Lower lobe of right lung (tissue), 2 donors: ENCODE data around the gene PROC. TPM values are rescaled to one million over a fixed set of nuclear protein-coding genes. Genes with fewer than 3 reads are reported as not detected.

Source experiments
- ATAC-seq, 2 donors: fragments of 200-7000 bp; cut with Tn5 transposase; one replicate each; pipeline ENCODE4 v1.9.1; 2020 to 2022; ENCODE audit warnings: mild to moderate bottlenecking in 2 of 2, moderate library complexity in 2 of 2
- DNase-seq: peaks from one replicate; pipeline ENCODE4 v3.0.0-alpha.2; 2020
- H3K27ac ChIP-seq: fragments of 200-600 bp; one replicate; pipeline ENCODE4 v1.8.0; 2022
- H3K27me3 ChIP-seq: fragments of 200-600 bp; one replicate; pipeline ENCODE4 v1.8.0; 2022; ENCODE audit warnings: low read depth
- H3K36me3 ChIP-seq: fragments of 200-600 bp; one replicate; pipeline ENCODE4 v1.8.0; 2022; ENCODE audit warnings: mild to moderate bottlenecking
- H3K4me1 ChIP-seq: fragments of 200-600 bp; one replicate; pipeline ENCODE4 v1.8.0; 2022
- H3K4me3 ChIP-seq: fragments of 200-600 bp; one replicate; pipeline ENCODE4 v1.8.0; 2022; ENCODE audit warnings: mild to moderate bottlenecking
- H3K9me3 ChIP-seq: fragments of 200-600 bp; one replicate; pipeline ENCODE4 v1.8.0; 2022
- intact Hi-C: fragments of 100-400 bp; cut with DNase I; formaldehyde crosslinking; loops from one replicate; pipeline ENCODE4 v1.11.0; 2022
- total RNA-seq: library from RNA; stranded (reverse); fragmentation: NEBNext Ultra II Directional; extraction: Animal tissue kit (Norgen Biotek cat#: 25700); gene quantifications from one replicate; pipeline ENCODE4 v1.2.1, GENCODE V29; 2021
- TF ChIP-seq, protein P1 (sequence below): fragments of 200-600 bp; IDR thresholded peaks from one replicate; pipeline ENCODE4 v1.8.0; 2022; ENCODE audit warnings: antibody characterized with exemption, mild to moderate bottlenecking
- donor health status: DM: no; HTN: yes; CAD: no; lungs with severe emphysema.

Gene PROC
- total RNA-seq, 1 donor from 2014 or later: not detected

DNA sequence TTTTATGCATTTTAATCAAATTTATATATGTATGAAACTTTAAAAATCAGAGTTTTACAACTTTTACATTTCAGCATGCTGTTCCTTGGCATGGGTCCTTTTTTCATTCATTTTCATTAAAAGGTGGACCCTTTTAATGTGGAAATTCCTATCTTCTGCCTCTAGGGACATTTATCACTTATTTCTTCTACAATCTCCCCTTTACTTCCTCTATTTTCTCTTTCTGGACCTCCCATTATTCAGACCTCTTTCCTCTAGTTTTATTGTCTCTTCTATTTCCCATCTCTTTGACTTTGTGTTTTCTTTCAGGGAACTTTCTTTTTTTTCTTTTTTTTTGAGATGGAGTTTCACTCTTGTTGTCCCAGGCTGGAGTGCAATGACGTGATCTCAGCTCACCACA is 5.7 kb downstream of the PROC start:
- TF ChIP-seq, protein P1, sequence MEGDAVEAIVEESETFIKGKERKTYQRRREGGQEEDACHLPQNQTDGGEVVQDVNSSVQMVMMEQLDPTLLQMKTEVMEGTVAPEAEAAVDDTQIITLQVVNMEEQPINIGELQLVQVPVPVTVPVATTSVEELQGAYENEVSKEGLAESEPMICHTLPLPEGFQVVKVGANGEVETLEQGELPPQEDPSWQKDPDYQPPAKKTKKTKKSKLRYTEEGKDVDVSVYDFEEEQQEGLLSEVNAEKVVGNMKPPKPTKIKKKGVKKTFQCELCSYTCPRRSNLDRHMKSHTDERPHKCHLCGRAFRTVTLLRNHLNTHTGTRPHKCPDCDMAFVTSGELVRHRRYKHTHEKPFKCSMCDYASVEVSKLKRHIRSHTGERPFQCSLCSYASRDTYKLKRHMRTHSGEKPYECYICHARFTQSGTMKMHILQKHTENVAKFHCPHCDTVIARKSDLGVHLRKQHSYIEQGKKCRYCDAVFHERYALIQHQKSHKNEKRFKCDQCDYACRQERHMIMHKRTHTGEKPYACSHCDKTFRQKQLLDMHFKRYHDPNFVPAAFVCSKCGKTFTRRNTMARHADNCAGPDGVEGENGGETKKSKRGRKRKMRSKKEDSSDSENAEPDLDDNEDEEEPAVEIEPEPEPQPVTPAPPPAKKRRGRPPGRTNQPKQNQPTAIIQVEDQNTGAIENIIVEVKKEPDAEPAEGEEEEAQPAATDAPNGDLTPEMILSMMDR: no peak
- no peaks in the 10 kb centered on the region for H3K36me3 ChIP-seq
- H3K4me1 ChIP-seq: peaks cover 16% of the 10 kb centered on the region
- no peak for ATAC-seq
- no peak overlapping the region for H3K27ac ChIP-seq
- H3K27me3 ChIP-seq: peaks cover 44% of the 10 kb centered on the region
- H3K4me3 ChIP-seq: peak overlapping the region; percentile 44
- no peak for DNase-seq
- intact Hi-C loops: no loop called here
- no peaks in the 10 kb centered on the region for H3K9me3 ChIP-seq

DNA sequence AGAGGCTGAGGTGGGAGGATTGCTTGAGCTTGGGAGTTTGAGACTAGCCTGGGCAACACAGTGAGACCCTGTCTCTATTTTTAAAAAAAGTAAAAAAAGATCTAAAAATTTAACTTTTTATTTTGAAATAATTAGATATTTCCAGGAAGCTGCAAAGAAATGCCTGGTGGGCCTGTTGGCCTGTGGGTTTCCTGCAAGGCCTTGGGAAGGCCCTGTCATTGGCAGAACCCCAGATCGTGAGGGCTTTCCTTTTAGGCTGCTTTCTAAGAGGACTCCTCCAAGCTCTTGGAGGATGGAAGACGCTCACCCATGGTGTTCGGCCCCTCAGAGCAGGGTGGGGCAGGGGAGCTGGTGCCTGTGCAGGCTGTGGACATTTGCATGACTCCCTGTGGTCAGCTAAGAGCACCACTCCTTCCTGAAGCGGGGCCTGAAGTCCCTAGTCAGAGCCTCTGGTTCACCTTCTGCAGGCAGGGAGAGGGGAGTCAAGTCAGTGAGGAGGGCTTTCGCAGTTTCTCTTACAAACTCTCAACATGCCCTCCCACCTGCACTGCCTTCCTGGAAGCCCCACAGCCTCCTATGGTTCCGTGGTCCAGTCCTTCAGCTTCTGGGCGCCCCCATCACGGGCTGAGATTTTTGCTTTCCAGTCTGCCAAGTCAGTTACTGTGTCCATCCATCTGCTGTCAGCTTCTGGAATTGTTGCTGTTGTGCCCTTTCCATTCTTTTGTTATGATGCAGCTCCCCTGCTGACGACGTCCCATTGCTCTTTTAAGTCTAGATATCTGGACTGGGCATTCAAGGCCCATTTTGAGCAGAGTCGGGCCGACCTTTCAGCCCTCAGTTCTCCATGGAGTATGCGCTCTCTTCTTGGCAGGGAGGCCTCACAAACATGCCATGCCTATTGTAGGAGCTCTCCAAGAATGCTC is 6.6 kb downstream of the PROC start:
- Histone ChIP-seq H3K4me3 (no peak overlapping the region), H3K4me1 (peaks cover 16% of the 10 kb centered on the region), H3K36me3 (no peaks in the 10 kb centered on the region), H3K27me3 (peaks cover 44% of the 10 kb centered on the region), H3K27ac (no peak overlapping the region), H3K9me3 (no peaks in the 10 kb centered on the region)
- ATAC-seq (no peak), DNase-seq (no peak)
- TF ChIP-seq, protein P1: no peak
- intact Hi-C loops: no loop called here

DNA sequence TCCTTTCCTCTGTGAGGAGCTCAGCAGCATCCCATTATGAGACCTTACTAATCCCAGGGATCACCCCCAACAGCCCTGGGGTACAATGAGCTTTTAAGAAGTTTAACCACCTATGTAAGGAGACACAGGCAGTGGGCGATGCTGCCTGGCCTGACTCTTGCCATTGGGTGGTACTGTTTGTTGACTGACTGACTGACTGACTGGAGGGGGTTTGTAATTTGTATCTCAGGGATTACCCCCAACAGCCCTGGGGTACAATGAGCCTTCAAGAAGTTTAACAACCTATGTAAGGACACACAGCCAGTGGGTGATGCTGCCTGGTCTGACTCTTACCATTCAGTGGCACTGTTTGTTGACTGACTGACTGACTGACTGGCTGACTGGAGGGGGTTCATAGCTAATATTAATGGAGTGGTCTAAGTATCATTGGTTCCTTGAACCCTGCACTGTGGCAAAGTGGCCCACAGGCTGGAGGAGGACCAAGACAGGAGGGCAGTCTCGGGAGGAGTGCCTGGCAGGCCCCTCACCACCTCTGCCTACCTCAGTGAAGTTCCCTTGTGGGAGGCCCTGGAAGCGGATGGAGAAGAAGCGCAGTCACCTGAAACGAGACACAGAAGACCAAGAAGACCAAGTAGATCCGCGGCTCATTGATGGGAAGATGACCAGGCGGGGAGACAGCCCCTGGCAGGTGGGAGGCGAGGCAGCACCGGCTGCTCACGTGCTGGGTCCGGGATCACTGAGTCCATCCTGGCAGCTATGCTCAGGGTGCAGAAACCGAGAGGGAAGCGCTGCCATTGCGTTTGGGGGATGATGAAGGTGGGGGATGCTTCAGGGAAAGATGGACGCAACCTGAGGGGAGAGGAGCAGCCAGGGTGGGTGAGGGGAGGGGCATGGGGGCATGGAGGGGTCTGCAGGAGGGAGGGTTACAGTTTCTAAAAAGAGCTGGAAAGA is 7.6 kb downstream of the PROC start:
- intact Hi-C loops: no loop called here
- TF ChIP-seq, protein P1: no peak
- ATAC-seq: no peak
- Histone ChIP-seq H3K27me3 (peaks cover 44% of the 10 kb centered on the region), H3K4me3 (no peak overlapping the region), H3K27ac (no peak overlapping the region), H3K36me3 (no peaks in the 10 kb centered on the region), H3K4me1 (peaks cover 16% of the 10 kb centered on the region), H3K9me3 (no peaks in the 10 kb centered on the region)
- DNase-seq: no peak

DNA sequence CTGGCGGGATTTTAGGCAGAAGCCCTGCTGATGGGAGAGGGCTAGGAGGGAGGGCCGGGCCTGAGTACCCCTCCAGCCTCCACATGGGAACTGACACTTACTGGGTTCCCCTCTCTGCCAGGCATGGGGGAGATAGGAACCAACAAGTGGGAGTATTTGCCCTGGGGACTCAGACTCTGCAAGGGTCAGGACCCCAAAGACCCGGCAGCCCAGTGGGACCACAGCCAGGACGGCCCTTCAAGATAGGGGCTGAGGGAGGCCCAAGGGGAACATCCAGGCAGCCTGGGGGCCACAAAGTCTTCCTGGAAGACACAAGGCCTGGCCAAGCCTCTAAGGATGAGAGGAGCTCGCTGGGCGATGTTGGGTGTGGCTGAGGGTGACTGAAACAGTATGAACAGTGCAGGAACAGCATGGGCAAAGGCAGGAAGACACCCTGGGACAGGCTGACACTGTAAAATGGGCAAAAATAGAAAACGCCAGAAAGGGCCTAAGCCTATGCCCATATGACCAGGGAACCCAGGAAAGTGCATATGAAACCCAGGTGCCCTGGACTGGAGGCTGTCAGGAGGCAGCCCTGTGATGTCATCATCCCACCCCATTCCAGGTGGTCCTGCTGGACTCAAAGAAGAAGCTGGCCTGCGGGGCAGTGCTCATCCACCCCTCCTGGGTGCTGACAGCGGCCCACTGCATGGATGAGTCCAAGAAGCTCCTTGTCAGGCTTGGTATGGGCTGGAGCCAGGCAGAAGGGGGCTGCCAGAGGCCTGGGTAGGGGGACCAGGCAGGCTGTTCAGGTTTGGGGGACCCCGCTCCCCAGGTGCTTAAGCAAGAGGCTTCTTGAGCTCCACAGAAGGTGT is 8.5 kb downstream of the PROC start:
- H3K27ac ChIP-seq: no peak overlapping the region
- ATAC-seq (no peak), DNase-seq (no peak)
- H3K4me1 ChIP-seq: peaks cover 16% of the 10 kb centered on the region
- no peak overlapping the region for H3K4me3 ChIP-seq
- H3K36me3 ChIP-seq: no peaks in the 10 kb centered on the region
- intact Hi-C loops: no loop called here
- peaks cover 36% of the 10 kb centered on the region for H3K27me3 ChIP-seq
- TF ChIP-seq, protein P1: no peak
- no peaks in the 10 kb centered on the region for H3K9me3 ChIP-seq
